CD14-positive monocyte (primary cell): Measurements from ENCODE around the gene MYCBP2. TPM values are rescaled to one million over a fixed set of nuclear protein-coding genes. Genes with fewer than 3 reads are reported as not detected.

Experiments
- DNase-seq, 3 donors: peaks; one replicate each; pipeline ENCODE4 v3.0.0-alpha.2; 2011 to 2022
- H2AFZ ChIP-seq: 2 replicates; pipeline ENCODE4 v1.6.0; 2012; ENCODE audit warnings: mild to moderate bottlenecking, low read depth, low read length, inconsistent platforms; ENCODE audit not compliant: insufficient read depth, poor library complexity, severe bottlenecking
- H3K27ac ChIP-seq, 2 donors: 1 replicate in 1 of 2; 2 replicates in 1 of 2; pipeline ENCODE4 v1.5.1; 2012 to 2013; ENCODE audit warnings: low read length in 2 of 2, control low read depth in 1 of 2, inconsistent platforms in 1 of 2, low read depth in 1 of 2, mild to moderate bottlenecking in 1 of 2
- H3K27me3 ChIP-seq, 2 donors: one replicate each; pipeline versions ENCODE4 v1.6.0 to v1.6.1; 2011 to 2013; ENCODE audit warnings: low read length in 2 of 2; ENCODE audit not compliant: control insufficient read depth in 2 of 2, insufficient read depth in 2 of 2
- H3K36me3 ChIP-seq, 2 donors: replicated peaks in 1 of 2; 1 replicate in 1 of 2; 2 replicates in 1 of 2; pipeline versions ENCODE4 v1.5.1 to v1.6.1; 2012 to 2013; ENCODE audit warnings: low read length in 2 of 2, control low read depth in 1 of 2, inconsistent platforms in 1 of 2, mild to moderate bottlenecking in 1 of 2; ENCODE audit not compliant: insufficient read depth in 2 of 2, control insufficient read depth in 1 of 2
- H3K4me1 ChIP-seq, 2 donors: 1 replicate in 1 of 2; 2 replicates in 1 of 2; pipeline versions ENCODE4 v1.5.1 to v1.6.1; 2012 to 2013; ENCODE audit warnings: low read length in 2 of 2, control low read depth in 1 of 2, inconsistent platforms in 1 of 2, mild to moderate bottlenecking in 1 of 2, moderate library complexity in 1 of 2; ENCODE audit not compliant: insufficient read depth in 2 of 2, control insufficient read depth in 1 of 2
- H3K4me2 ChIP-seq: replicated peaks from 2 replicates; pipeline ENCODE3; 2012; ENCODE audit warnings: low read length, moderate library complexity, mild to moderate bottlenecking; ENCODE audit not compliant: poor library complexity, severe bottlenecking; ENCODE audit errors: extremely low read depth
- H3K4me3 ChIP-seq, 3 experiments: fragments of 200-600 bp in 1 of 3; sonication (generic) in 1 of 3; replicated peaks in 1 of 3; 1 replicate in 2 of 3; 2 replicates in 1 of 3; pipeline ENCODE4 v1.5.1; 2011 to 2013; ENCODE audit warnings: low read length in 3 of 3, mild to moderate bottlenecking in 3 of 3, control low read depth in 2 of 3, low read depth in 2 of 3, inconsistent platforms in 1 of 3, moderate library complexity in 1 of 3
- H3K79me2 ChIP-seq: 2 replicates; pipeline ENCODE4 v1.6.0; 2012; ENCODE audit warnings: mild to moderate bottlenecking, control low read depth, inconsistent platforms, low read length, moderate library complexity; ENCODE audit not compliant: insufficient read depth
- H3K9ac ChIP-seq: 2 replicates; pipeline ENCODE4 v1.6.0; 2017; ENCODE audit warnings: low read length, mild to moderate bottlenecking; ENCODE audit not compliant: insufficient read depth, poor library complexity, severe bottlenecking
- H3K9me3 ChIP-seq, 2 donors: replicated peaks in 1 of 2; 1 replicate in 1 of 2; 2 replicates in 1 of 2; pipeline versions ENCODE4 v1.5.1 to v1.6.1; 2012 to 2013; ENCODE audit warnings: low read length in 2 of 2, control low read depth in 1 of 2; ENCODE audit not compliant: control insufficient read depth in 1 of 2, insufficient read depth in 1 of 2
- H4K20me1 ChIP-seq: 2 replicates; pipeline ENCODE4 v1.6.0; 2012; ENCODE audit warnings: mild to moderate bottlenecking, low read length, control low read depth, moderate library complexity; ENCODE audit not compliant: insufficient read depth
- H3K27ac Mint-ChIP-seq, 7 donors: one replicate each; pipeline ENCODE4 v1.8.0; 2020; ENCODE audit warnings: mild to moderate bottlenecking in 7 of 7, mixed read lengths in 7 of 7, moderate library complexity in 6 of 7, inconsistent platforms in 2 of 7
- H3K27me3 Mint-ChIP-seq, 3 donors: one replicate each; pipeline ENCODE4 v1.8.0; 2021 to 2022; ENCODE audit warnings: low read depth in 3 of 3, mild to moderate bottlenecking in 3 of 3, mixed read lengths in 3 of 3, moderate library complexity in 3 of 3, inconsistent platforms in 1 of 3
- H3K36me3 Mint-ChIP-seq, 2 donors: one replicate each; pipeline ENCODE4 v1.8.0; 2020; ENCODE audit warnings: mixed read lengths in 2 of 2, inconsistent platforms in 1 of 2, mild to moderate bottlenecking in 1 of 2
- H3K4me1 Mint-ChIP-seq: one replicate; pipeline ENCODE4 v1.8.0; 2020; ENCODE audit warnings: mild to moderate bottlenecking, mixed read lengths
- H3K4me3 Mint-ChIP-seq, 2 donors: one replicate each; pipeline ENCODE4 v1.8.0; 2020; ENCODE audit warnings: mild to moderate bottlenecking in 2 of 2, mixed read lengths in 2 of 2, moderate library complexity in 1 of 2
- H3K9me3 Mint-ChIP-seq, 7 donors: one replicate each; pipeline ENCODE4 v1.8.0; 2020 to 2022; ENCODE audit warnings: mixed read lengths in 7 of 7, mild to moderate bottlenecking in 6 of 7, moderate library complexity in 6 of 7, inconsistent platforms in 2 of 7
- WGBS: methylation state at CpG from one replicate; pipeline ENCODE4 v1.1.5; 2013; ENCODE audit warnings: missing lambda C conversion rate; ENCODE audit not compliant: insufficient coverage; 5-methylcytosine and 5-hydroxymethylcytosine counted together
- intact Hi-C, 2 donors: fragments of 100-400 bp; cut with micrococcal nuclease; formaldehyde crosslinking; loops; one replicate each; pipeline versions ENCODE4 v1.15.0 to v1.15.1; 2023
- polyA plus RNA-seq, 3 donors: library from polyadenylated mRNA; depleted of rRNA in 1 of 3; unstranded in 2 of 3; stranded (reverse) in 1 of 3; fragments of 300-500 nt in 2 of 3; fragments of >200 nt in 1 of 3; fragmentation: Illumina TruSeq in 2 of 3; gene quantifications; 1 replicate in 2 of 3; 2 replicates in 1 of 3; pipeline ENCODE4 v1.2.3, GENCODE V29; 2012 to 2021
- TF ChIP-seq, protein P1 (sequence below): fragments of 200-600 bp; IDR thresholded peaks from one replicate; pipeline ENCODE4 v1.8.0; 2022; ENCODE audit warnings: antibody characterized with exemption, mild to moderate bottlenecking

Gene MYCBP2
- polyA plus RNA-seq, 3 donors = 7.6 to 51.5 (median 14.4) TPM

DNA sequence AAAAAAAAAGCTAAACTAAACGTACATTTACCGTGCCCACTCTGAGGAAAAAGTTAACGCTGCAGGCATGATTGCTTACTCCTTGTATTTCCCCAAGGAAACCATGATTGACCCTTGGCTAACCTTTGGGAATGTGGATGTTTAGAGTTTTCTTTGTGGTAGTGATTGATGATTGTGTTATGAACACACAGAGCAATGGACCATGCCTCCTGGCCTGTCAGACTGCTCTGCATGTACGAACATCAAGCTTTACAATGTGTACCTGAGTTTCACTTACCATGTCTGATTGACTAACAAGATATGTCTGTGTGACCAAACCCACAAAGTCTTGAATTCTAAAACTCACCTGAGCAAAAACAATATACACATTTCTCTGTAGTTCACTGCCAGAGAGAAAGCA is 35.1 kb downstream of the MYCBP2 start:
- H3K36me3 ChIP-seq = peaks cover 49 to 84% of the 10 kb centered on the region in 2 donors
- intact Hi-C loops = loop anchor here in 1 of 2 donors (10.0 kb wide), 1 partner anchor 53 kb away; no protein-coding TSS in a partner anchor
- WGBS = 100% methylated on average over 3 of the region's 4 CpGs
- no peak overlapping the region for H3K9ac ChIP-seq
- Mint-ChIP-seq H3K27me3 (no peaks in the 10 kb centered on the region), H3K27ac (no peak overlapping the region), H3K9me3 (peaks cover 0 to 8% (median 0%) of the 10 kb centered on the region in 7 donors), H3K4me3 (no peak overlapping the region), H3K4me1 (peaks cover 3% of the 10 kb centered on the region), H3K36me3 (peaks cover 70 to 85% of the 10 kb centered on the region in 2 donors)
- H3K4me3 ChIP-seq = no peak overlapping the region
- H3K27me3 ChIP-seq = no peaks in the 10 kb centered on the region
- peaks cover 66% of the 10 kb centered on the region for H4K20me1 ChIP-seq
- no peak for DNase-seq
- peaks cover 75% of the 10 kb centered on the region for H3K79me2 ChIP-seq
- no peak overlapping the region for H3K4me2 ChIP-seq
- H3K4me1 ChIP-seq = peaks cover 0 to under 1% of the 10 kb centered on the region in 2 donors
- TF ChIP-seq, protein P1, sequence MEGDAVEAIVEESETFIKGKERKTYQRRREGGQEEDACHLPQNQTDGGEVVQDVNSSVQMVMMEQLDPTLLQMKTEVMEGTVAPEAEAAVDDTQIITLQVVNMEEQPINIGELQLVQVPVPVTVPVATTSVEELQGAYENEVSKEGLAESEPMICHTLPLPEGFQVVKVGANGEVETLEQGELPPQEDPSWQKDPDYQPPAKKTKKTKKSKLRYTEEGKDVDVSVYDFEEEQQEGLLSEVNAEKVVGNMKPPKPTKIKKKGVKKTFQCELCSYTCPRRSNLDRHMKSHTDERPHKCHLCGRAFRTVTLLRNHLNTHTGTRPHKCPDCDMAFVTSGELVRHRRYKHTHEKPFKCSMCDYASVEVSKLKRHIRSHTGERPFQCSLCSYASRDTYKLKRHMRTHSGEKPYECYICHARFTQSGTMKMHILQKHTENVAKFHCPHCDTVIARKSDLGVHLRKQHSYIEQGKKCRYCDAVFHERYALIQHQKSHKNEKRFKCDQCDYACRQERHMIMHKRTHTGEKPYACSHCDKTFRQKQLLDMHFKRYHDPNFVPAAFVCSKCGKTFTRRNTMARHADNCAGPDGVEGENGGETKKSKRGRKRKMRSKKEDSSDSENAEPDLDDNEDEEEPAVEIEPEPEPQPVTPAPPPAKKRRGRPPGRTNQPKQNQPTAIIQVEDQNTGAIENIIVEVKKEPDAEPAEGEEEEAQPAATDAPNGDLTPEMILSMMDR = no peak
- peak overlapping the region in 1 of 2 donors; percentile 11 for H3K27ac ChIP-seq
- H2AFZ ChIP-seq = no peak overlapping the region
- no peaks in the 10 kb centered on the region for H3K9me3 ChIP-seq

DNA sequence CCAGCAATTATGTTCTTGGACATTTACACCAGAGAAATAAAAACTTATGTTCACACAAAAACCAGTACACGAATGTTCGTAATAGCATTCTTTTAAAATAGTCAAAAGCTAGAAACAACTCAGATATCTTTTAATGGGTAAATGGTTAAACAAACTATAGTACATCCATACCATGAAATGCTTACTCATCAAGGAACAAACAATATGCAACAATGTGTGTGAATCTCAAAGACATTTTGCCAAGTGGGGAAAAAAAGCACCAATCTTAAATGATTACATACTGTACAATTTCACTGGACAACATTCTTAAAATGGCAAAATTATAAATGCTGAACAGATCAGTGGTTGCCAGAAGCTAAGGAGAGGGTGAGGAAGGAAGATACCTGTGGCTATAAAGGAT is 36.6 kb downstream of the MYCBP2 start:
- peaks cover 50 to 84% of the 10 kb centered on the region in 2 donors for H3K36me3 ChIP-seq
- no peak overlapping the region for H3K9ac ChIP-seq
- Mint-ChIP-seq H3K4me1 (no peaks in the 10 kb centered on the region), H3K36me3 (peaks cover 71 to 84% of the 10 kb centered on the region in 2 donors), H3K9me3 (peaks cover 0 to 8% (median 0%) of the 10 kb centered on the region in 7 donors), H3K27me3 (no peaks in the 10 kb centered on the region), H3K4me3 (no peak overlapping the region), H3K27ac (peak overlapping the region in 3 of 7 donors; percentile 20 to 56 (median 36))
- WGBS = no CpG with 5 or more reads among the region's 2 CpGs
- no peak overlapping the region for H2AFZ ChIP-seq
- TF ChIP-seq, protein P1 = no peak
- intact Hi-C loops = loop anchor here in 1 of 2 donors (10.0 kb wide), 1 partner anchor 54 kb away; no protein-coding TSS in a partner anchor
- no peak for DNase-seq
- H3K4me3 ChIP-seq = no peak overlapping the region
- no peaks in the 10 kb centered on the region for H3K4me1 ChIP-seq
- H3K9me3 ChIP-seq = no peaks in the 10 kb centered on the region
- H3K27ac ChIP-seq = no peak overlapping the region
- no peaks in the 10 kb centered on the region for H3K27me3 ChIP-seq
- peaks cover 59% of the 10 kb centered on the region for H4K20me1 ChIP-seq
- H3K79me2 ChIP-seq = peaks cover 69% of the 10 kb centered on the region
- no peak overlapping the region for H3K4me2 ChIP-seq
